ENCODE measurements around the gene PLCB1. TPM values are rescaled to one million over a fixed set of nuclear protein-coding genes. Genes with fewer than 3 reads are reported as not detected.
A peak's percentile ranks its signal among the peaks of the same experiment; 100 is the strongest.
"Not testable (repeated sequence)": the region's sequence is repeated elsewhere in the genome, so short reads cannot be mapped to it uniquely, and the experiment has no call there.

Gene PLCB1
- total RNA-seq, 1 experiment from 2014 or later = 2.9 TPM

- DNase-seq (ENCODE audit: low read depth) = no peak
Observed at GRCh38 chr20:8334641-8335040, 202.6 kb downstream of the PLCB1 start.

DNA sequence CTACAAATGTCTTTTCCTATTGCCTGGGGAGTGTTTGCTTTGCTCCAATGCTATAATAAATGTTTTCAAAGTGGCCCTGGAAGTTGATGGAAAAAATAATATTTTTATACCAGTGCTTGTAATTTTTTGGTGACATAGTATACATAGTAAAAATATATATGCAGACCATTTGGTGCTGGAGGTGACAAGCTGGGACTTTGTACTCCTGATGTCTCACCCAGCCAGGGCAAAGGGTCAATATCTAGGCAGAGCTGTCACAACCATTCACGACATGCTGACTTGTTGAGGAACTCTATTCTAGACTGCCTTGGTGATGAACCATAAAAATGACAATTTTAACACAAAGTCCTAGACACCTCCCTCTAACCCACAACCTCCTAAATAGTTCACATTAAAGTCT, 203.0 kb downstream of the PLCB1 start:
- no peak for DNase-seq (ENCODE audit: low read depth)

DNA sequence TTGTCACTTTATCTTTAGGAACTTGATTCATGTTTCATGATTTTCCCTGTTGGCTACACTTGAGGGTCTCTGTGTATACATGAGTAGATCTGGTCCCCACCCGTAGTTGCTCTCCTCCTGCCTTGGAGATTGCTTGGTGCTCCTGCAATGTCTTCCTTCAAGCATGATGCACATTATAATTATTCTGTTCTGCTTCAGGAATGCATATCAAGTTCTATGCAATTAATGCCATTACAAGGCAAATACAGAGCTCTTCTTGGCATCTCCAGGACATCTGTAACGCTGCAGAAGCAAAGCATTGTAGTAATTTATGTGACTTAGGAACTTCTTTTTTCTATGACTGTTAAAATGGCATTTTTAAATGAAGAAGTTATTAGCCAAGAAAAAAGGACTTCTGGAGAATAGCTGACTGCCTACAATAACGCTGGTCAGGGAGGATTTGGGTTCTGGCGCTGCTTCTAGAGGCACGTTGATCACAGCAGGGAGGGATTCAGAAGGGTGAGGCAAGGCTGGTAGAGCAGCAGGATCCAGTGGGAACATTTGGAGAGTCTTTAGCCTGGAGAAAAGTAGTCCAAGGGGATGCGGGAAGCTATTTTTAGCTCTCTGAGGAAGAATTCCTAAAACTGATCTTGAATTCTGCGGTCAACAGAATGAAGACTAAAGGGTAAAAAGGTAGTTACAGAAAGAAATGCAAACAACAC, 203.6 kb downstream of the PLCB1 start:
- DNase-seq (ENCODE audit: low read depth) = no peak

DNA sequence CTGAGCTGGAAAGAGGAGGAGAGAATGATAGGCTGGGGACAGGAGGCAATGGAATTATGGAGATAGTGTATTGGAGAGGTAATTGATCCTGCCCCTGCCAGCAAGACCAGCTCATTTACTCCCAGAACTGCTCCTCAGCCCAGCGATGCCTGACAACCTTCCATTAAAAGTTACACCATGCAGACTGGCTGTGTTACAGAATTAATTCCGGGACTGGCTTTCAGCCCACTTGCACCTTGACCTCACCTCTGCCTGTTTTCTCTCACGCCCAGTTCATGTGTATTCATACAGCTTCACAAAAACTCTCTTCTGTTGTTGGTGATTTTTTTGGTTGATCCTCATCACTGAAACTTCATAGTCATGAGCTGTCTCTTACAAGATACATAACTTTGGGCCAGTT, 207.3 kb downstream of the PLCB1 start:
- DNase-seq (ENCODE audit: low read depth) = no peak

- DNase-seq (ENCODE audit: low read depth) = no peak
Observed at GRCh38 chr20:8342391-8342790, 210.3 kb downstream of the PLCB1 start.

GRCh38 chr20:8344106-8344505, 212.0 kb downstream of the PLCB1 start:
- no peak for DNase-seq (ENCODE audit: low read depth)

DNA sequence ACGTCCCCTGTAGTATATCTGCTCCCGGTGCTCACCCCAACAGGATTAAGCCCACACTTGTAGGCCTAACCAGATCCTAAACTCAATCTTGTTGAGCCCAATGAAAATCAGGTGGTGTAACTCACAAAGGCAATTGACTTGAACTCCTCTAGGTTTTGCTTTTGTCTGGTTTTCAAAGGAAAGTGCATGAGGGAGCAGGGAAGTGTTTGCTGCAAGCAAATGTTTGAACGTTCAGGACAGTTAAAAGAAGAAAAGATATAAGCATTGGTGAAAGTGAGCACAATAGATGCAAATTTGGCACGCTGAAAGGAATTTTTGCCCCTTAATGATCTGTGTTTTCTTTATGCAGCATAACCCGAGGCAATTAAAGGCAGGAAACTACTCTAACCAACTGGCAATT, 212.6 kb downstream of the PLCB1 start:
- DNase-seq (ENCODE audit: low read depth) = no peak

- DNase-seq (ENCODE audit: low read depth) = no peak
Observed at GRCh38 chr20:8346700-8347270, 214.7 kb downstream of the PLCB1 start.

- DNase-seq (ENCODE audit: low read depth) = not testable (repeated sequence)
Observed at GRCh38 chr20:8350225-8350624, 218.2 kb downstream of the PLCB1 start.

DNA sequence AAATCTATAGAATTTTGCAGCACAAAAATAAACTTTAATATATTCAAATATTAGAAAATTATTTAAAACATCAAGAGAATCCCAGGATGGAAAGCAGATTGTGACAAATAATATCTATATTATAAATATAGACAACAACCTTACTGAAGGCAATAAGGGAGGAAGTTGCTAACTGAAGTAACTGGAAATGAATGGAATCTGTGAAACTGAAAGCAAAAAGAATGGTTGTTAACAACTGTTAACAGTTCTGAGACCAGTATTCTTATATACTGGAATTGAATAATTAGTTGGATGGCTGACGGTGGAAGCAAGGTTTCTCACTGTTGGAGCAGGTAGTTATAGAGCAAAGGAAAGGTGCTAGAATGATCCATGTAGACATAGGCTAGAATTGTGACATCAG, 220.4 kb downstream of the PLCB1 start:
- no peak for DNase-seq (ENCODE audit: low read depth)

DNA sequence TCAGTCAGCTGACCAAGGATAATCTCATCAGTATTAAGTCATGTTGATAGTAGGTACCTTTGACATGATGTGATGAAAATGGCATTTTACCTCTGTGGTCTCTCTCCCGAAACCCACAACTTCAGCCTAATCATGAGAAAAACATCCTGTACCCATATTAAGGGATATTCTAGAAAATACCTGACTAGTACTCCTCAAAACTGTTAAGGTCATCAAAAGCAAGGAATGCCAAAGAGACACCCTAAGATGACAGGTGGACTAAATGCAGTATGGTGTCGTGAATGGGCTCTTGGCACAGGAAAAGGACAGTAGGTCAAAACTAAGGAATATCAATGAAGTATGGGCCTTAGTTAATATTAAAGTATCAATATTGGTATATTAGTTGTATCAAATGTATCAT, 221.4 kb downstream of the PLCB1 start:
- DNase-seq (ENCODE audit: low read depth) = no peak

GRCh38 chr20:8355453-8355852, 223.4 kb downstream of the PLCB1 start:
- DNase-seq (ENCODE audit: low read depth) = no peak

GRCh38 chr20:8356806-8357205, 224.7 kb downstream of the PLCB1 start:
- DNase-seq (ENCODE audit: low read depth) = no peak

GRCh38 chr20:8357703-8358102, 225.6 kb downstream of the PLCB1 start:
- DNase-seq (ENCODE audit: low read depth) = no peak

DNA sequence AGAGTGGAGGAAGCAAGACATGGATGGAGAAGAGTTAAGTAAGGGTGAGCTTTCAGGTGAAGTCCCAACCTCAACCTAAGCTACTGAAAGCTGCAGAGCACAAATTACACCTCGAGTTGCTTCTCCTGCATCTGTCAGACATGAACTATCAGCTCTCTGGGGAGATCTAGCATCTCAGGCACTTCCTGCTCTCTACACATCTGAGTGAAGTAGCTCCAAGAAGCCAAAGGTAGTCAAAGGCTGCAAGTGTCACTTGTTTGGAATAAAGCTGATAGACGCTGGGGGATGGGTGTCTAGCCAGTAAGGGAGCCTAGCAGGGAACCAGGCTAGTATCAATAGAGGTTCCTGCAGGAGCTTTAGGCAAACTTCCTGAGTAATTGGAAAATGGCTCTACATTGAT, 228.0 kb downstream of the PLCB1 start:
- DNase-seq (ENCODE audit: low read depth) = no peak

- DNase-seq (ENCODE audit: low read depth) = peak; percentile 58
Observed at GRCh38 chr20:8361006-8361652, 229.1 kb downstream of the PLCB1 start.

DNA sequence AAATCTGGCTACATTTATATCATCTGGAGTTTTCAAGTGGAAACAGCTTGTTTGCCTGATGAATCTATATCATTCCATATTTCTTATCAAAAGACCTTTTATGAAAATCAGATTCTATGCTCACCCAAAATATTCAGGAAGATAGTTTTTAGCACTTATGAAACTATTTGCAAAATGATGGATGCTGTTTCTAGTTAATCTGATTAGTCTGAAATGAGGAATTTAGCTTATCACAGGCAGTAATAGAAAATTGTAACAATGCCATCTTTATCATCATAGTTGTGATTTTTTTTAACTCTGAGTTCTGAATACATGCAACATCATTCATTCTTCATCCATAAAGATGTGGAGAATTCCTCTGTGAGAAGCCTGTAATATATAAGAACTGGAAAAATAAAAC, 229.7 kb downstream of the PLCB1 start:
- DNase-seq (ENCODE audit: low read depth) = no peak

- DNase-seq (ENCODE audit: low read depth) = no peak
Observed at GRCh38 chr20:8362457-8362856, 230.4 kb downstream of the PLCB1 start.

DNA sequence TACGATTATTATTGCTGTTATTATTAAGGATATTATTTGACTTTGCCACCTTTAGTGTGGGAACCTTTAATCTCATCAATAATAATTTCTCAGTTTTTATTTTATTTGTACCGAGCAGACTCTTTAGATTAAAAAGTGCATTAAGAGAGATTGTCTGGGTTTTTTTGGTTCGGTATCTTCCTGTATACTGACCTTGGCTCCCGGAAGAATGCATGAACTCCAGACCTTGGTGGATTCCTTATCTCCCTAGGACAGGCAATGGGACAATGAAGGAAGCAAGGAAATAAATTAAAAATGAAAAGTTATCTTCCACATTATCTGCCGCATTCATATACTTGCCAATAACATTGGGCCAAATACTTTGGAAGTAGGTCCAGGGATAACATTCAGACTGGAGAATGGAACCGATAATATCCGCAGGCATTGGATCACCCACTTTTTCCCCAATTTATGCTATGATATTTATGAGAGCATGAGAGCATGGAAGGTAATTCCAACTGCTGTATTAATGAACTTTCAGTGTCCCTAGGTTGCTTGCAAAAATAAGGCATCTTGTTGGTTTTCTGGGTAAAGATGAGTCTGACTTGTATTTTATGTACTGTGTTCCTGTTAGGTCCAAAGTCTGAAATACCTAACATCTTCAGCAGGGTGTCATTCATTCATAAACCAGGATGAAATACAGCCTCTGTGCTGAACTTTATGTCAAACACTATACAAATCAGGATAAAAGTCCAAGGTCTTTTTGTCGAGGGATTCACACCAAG, 232.1 kb downstream of the PLCB1 start:
- DNase-seq (ENCODE audit: low read depth) = no peak

DNA sequence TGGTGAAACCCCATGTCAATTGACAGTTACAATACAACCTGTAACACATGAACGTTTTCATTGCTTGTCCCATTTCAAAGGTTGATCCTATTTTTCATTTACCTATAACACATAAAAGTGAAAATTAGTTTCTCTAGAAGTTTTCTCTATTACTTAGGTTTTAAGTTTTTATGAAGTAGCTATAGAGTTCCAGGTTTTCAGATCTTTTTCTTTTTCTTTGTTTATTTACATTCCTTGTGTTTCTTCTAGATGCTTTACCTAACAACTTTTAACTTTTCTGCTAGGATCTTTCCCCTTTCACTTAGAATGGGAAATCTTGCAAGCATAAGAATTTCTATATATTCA, 232.6 kb downstream of the PLCB1 start:
- DNase-seq (ENCODE audit: low read depth) = no peak

GRCh38 chr20:8365634-8366033, 233.6 kb downstream of the PLCB1 start:
- no peak for DNase-seq (ENCODE audit: low read depth)

GRCh38 chr20:8366303-8366923, 234.3 kb downstream of the PLCB1 start:
- no peak for DNase-seq (ENCODE audit: low read depth)

Data from Daoy (cell line).